Measurements from ENCODE around the gene PABPC5.
A peak's percentile ranks its signal among the peaks of the same experiment; 100 is the strongest.

The PABPC5 gene

GRCh38 chrX:91434351-91435168, at the start of gene PABPC5:
TSS of gene PABPC5 (plus strand) at chrX:91434839. CDS start at chrX:91435578, 739 bp downstream.
- Histone ChIP-seq H3K36me3 (ENCODE audit: control insufficient read depth in 2 of 2, insufficient read depth in 2 of 2, low read length in 2 of 2) (no peaks in the 10 kb centered on the region), H3K9ac (ENCODE audit: low read length in 2 of 2) (peak within 1 kb of the TSS; percentile 72 to 80), H3K4me3 (ENCODE audit: low read length in 2 of 2) (peak within 1 kb of the TSS; percentile 70 to 80), H3K27me3 (ENCODE audit: control insufficient read depth in 1 of 2, insufficient read depth in 2 of 2, low read length in 2 of 2) (peaks cover 0 to 7% of the 10 kb centered on the region in 2 donors), H3K4me1 (ENCODE audit: control insufficient read depth, insufficient read depth, low read length) (no peaks in the 10 kb centered on the region), H3K9me3 (ENCODE audit: control insufficient read depth in 2 of 2, low read length in 2 of 2) (no peaks in the 10 kb centered on the region), H3K27ac (ENCODE audit: low read length) (peak within 1 kb of the TSS; percentile 70)

- Histone ChIP-seq H3K27ac (ENCODE audit: low read length) (no peak overlapping the region), H3K27me3 (ENCODE audit: control insufficient read depth in 1 of 2, insufficient read depth in 2 of 2, low read length in 2 of 2) (no peaks in the 10 kb centered on the region), H3K4me3 (ENCODE audit: low read length in 2 of 2) (no peak overlapping the region), H3K9me3 (ENCODE audit: control insufficient read depth in 2 of 2, low read length in 2 of 2) (no peaks in the 10 kb centered on the region), H3K36me3 (ENCODE audit: control insufficient read depth in 2 of 2, insufficient read depth in 2 of 2, low read length in 2 of 2) (no peaks in the 10 kb centered on the region), H3K9ac (ENCODE audit: low read length in 2 of 2) (no peak overlapping the region), H3K4me1 (ENCODE audit: control insufficient read depth, insufficient read depth, low read length) (no peaks in the 10 kb centered on the region)
Measured at GRCh38 chrX:91389026-91389425, 45.6 kb upstream of the PABPC5 start.

GRCh38 chrX:91414713-91415112, 19.9 kb upstream of the PABPC5 start:
- Histone ChIP-seq H3K9ac (ENCODE audit: low read length in 2 of 2) (no peak overlapping the region), H3K9me3 (ENCODE audit: control insufficient read depth in 2 of 2, low read length in 2 of 2) (no peaks in the 10 kb centered on the region), H3K27ac (ENCODE audit: low read length) (no peak overlapping the region), H3K36me3 (ENCODE audit: control insufficient read depth in 2 of 2, insufficient read depth in 2 of 2, low read length in 2 of 2) (no peaks in the 10 kb centered on the region), H3K4me3 (ENCODE audit: low read length in 2 of 2) (no peak overlapping the region), H3K4me1 (ENCODE audit: control insufficient read depth, insufficient read depth, low read length) (no peaks in the 10 kb centered on the region), H3K27me3 (ENCODE audit: control insufficient read depth in 1 of 2, insufficient read depth in 2 of 2, low read length in 2 of 2) (no peaks in the 10 kb centered on the region)

- Histone ChIP-seq H3K36me3 (ENCODE audit: control insufficient read depth in 2 of 2, insufficient read depth in 2 of 2, low read length in 2 of 2) (no peaks in the 10 kb centered on the region), H3K27ac (ENCODE audit: low read length) (peak overlapping the region; percentile 70), H3K9ac (ENCODE audit: low read length in 2 of 2) (peak overlapping the region; percentile 72 to 80), H3K4me1 (ENCODE audit: control insufficient read depth, insufficient read depth, low read length) (no peaks in the 10 kb centered on the region), H3K27me3 (ENCODE audit: control insufficient read depth in 1 of 2, insufficient read depth in 2 of 2, low read length in 2 of 2) (peaks cover 0 to 7% of the 10 kb centered on the region in 2 donors), H3K4me3 (ENCODE audit: low read length in 2 of 2) (peak overlapping the region; percentile 70 to 80), H3K9me3 (ENCODE audit: control insufficient read depth in 2 of 2, low read length in 2 of 2) (no peaks in the 10 kb centered on the region)
Measured at GRCh38 chrX:91435395-91435794, 756 bp downstream of the PABPC5 start.
